Body of pancreas (tissue), 4 donors: ENCODE measurements around the gene MAPK10. TPM values are rescaled to one million over a fixed set of nuclear protein-coding genes. Genes with fewer than 3 reads are reported as not detected.

Experiments used
- ATAC-seq: fragments of 150-250 bp; one replicate; pipeline ENCODE4 v1.9.1; 2016
- DNase-seq, 4 donors: peaks; one replicate each; pipeline ENCODE4 v3.0.0-alpha.2; 2019
- H3K27ac ChIP-seq, 4 donors: fragments of 200-600 bp; sonication (generic); 1 replicate in 3 of 4; 2 replicates in 1 of 4; pipeline versions ENCODE4 v1.5.1 to v1.6.1; 2016 to 2019; ENCODE audit warnings: mild to moderate bottlenecking in 1 of 4, mixed read lengths in 1 of 4, moderate library complexity in 1 of 4
- H3K27me3 ChIP-seq, 2 donors: fragments of 200-600 bp; sonication (generic); one replicate each; pipeline ENCODE4 v1.6.0; 2016; ENCODE audit warnings: mild to moderate bottlenecking in 1 of 2
- H3K36me3 ChIP-seq, 2 donors: fragments of 200-600 bp; sonication (generic); replicated peaks in 1 of 2; 2 replicates each; pipeline ENCODE4 v1.5.1; 2016; ENCODE audit warnings: low read depth in 2 of 2; ENCODE audit not compliant: insufficient read depth in 1 of 2
- H3K4me1 ChIP-seq: fragments of 200-600 bp; sonication (generic); one replicate; pipeline ENCODE4 v1.6.0; 2016
- H3K4me3 ChIP-seq, 2 donors: fragments of 200-600 bp; sonication (generic); 1 replicate in 1 of 2; 2 replicates in 1 of 2; pipeline ENCODE4 v1.5.1; 2016 to 2019
- H3K9me3 ChIP-seq, 3 donors: fragments of 200-600 bp; sonication (generic); 1 replicate in 2 of 3; 2 replicates in 1 of 3; pipeline ENCODE4 v1.5.1; 2016
- POLR2A ChIP-seq, 3 donors: fragments of 450-650 bp; IDR thresholded peaks; one replicate each; pipeline ENCODE4 v1.6.1; 2016; ENCODE audit warnings: antibody characterized with exemption in 3 of 3, mild to moderate bottlenecking in 2 of 3
- WGBS, 2 donors: methylation state at CpG; one replicate each; pipeline ENCODE4 v1.1.5; 2017; 5-methylcytosine and 5-hydroxymethylcytosine counted together
- intact Hi-C: fragments of 100-400 bp; cut with DNase I; formaldehyde crosslinking; loops from one replicate; pipeline ENCODE4 v1.15.1; 2023
- total RNA-seq, 2 donors: library from RNA; depleted of rRNA; stranded (reverse); fragments of >200 nt; gene quantifications; one replicate each; pipeline ENCODE4 v1.1.0, GENCODE V29; 2016
- TF ChIP-seq, protein P1 (sequence below), 7 experiments: fragments of 450-650 bp in 4 of 7; fragments of 200-600 bp in 3 of 7; sonication (generic) in 3 of 7; IDR thresholded peaks; one replicate each; pipeline ENCODE4 v1.5.1; 2016 to 2019; ENCODE audit warnings: antibody characterized with exemption in 7 of 7

The MAPK10 gene
- total RNA-seq, 2 donors from 2014 or later, result 9.9 to 24.1 TPM

- DNase-seq, result no peak
- ATAC-seq, result no peak
- Histone ChIP-seq H3K27me3 (no peaks in the 10 kb centered on the region), H3K27ac (no peak overlapping the region), H3K4me1 (no peaks in the 10 kb centered on the region), H3K9me3 (no peaks in the 10 kb centered on the region), H3K36me3 (no peaks in the 10 kb centered on the region), H3K4me3 (no peak overlapping the region)
- WGBS, 2 donors, result 43 to 58% methylated on average over 1 of the region's 1 CpG
- intact Hi-C loops, result no loop called here
- TF ChIP-seq POLR2A (IDR thresholded peaks at IDR 0.05), result no peak
- TF ChIP-seq, protein P1, sequence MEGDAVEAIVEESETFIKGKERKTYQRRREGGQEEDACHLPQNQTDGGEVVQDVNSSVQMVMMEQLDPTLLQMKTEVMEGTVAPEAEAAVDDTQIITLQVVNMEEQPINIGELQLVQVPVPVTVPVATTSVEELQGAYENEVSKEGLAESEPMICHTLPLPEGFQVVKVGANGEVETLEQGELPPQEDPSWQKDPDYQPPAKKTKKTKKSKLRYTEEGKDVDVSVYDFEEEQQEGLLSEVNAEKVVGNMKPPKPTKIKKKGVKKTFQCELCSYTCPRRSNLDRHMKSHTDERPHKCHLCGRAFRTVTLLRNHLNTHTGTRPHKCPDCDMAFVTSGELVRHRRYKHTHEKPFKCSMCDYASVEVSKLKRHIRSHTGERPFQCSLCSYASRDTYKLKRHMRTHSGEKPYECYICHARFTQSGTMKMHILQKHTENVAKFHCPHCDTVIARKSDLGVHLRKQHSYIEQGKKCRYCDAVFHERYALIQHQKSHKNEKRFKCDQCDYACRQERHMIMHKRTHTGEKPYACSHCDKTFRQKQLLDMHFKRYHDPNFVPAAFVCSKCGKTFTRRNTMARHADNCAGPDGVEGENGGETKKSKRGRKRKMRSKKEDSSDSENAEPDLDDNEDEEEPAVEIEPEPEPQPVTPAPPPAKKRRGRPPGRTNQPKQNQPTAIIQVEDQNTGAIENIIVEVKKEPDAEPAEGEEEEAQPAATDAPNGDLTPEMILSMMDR (IDR thresholded peaks at IDR 0.05), result no peak
Observed at GRCh38 chr4:86366920-86367319, 7.1 kb upstream of the MAPK10 start.

- Histone ChIP-seq H3K4me1 (no peaks in the 10 kb centered on the region), H3K27me3 (no peaks in the 10 kb centered on the region), H3K36me3 (no peaks in the 10 kb centered on the region), H3K27ac (no peak overlapping the region), H3K4me3 (no peak overlapping the region), H3K9me3 (no peaks in the 10 kb centered on the region)
- intact Hi-C loops, result no loop called here
- TF ChIP-seq, protein P1 (IDR thresholded peaks at IDR 0.05), result no peak
- no peak for TF ChIP-seq POLR2A (IDR thresholded peaks at IDR 0.05)
- ATAC-seq (no peak), DNase-seq (no peak)
Observed at GRCh38 chr4:86362510-86362909, 2.7 kb upstream of the MAPK10 start.

- no peak for ATAC-seq
- no peak overlapping the region for H3K27ac ChIP-seq
- WGBS, 2 donors, result 64 to 68% methylated on average over 3 of the region's 3 CpGs
- intact Hi-C loops, result no loop called here
- no peaks in the 10 kb centered on the region for H3K4me1 ChIP-seq
- H3K4me3 ChIP-seq, result no peak overlapping the region
- no peaks in the 10 kb centered on the region for H3K27me3 ChIP-seq
- no peaks in the 10 kb centered on the region for H3K9me3 ChIP-seq
- peak in 1 of 4 donors; percentile 6 for DNase-seq
- H3K36me3 ChIP-seq, result no peaks in the 10 kb centered on the region
- TF ChIP-seq, protein P1 (IDR thresholded peaks at IDR 0.05), result no peak
- no peak for TF ChIP-seq POLR2A (IDR thresholded peaks at IDR 0.05)
Observed at GRCh38 chr4:86358257-86358656, 1.6 kb downstream of the MAPK10 start.

DNA sequence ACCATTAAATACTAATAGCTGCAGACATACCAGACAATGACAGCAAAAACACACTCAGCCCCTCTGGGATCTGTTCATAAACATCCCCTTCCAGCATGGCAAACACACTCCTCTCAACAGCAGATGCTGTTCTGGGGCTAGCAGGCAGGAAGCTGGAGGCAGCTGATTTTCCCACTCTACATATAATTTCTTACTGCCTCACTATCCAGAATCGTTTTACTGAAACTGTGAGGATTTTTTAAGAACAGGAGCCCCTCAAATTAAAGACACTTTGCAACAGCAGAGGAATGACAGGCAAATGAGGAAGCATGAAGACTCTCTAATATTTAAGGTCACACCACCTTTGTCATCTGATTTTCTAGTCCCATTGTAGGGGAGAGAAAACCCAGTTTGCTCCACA, 2.2 kb downstream of the MAPK10 start:
- TF ChIP-seq POLR2A (IDR thresholded peaks at IDR 0.05), result no peak
- TF ChIP-seq, protein P1 (IDR thresholded peaks at IDR 0.05), result no peak
- H3K36me3 ChIP-seq, result no peaks in the 10 kb centered on the region
- no peak overlapping the region for H3K27ac ChIP-seq
- DNase-seq (no peak), ATAC-seq (no peak)
- H3K9me3 ChIP-seq, result no peaks in the 10 kb centered on the region
- H3K27me3 ChIP-seq, result no peaks in the 10 kb centered on the region
- H3K4me3 ChIP-seq, result no peak overlapping the region
- intact Hi-C loops, result no loop called here
- 27 to 38% methylated on average over 1 of the region's 1 CpG for WGBS, 2 donors
- H3K4me1 ChIP-seq, result no peaks in the 10 kb centered on the region

GRCh38 chr4:86356425-86357210, 3.2 kb downstream of the MAPK10 start:
- Histone ChIP-seq H3K36me3 (no peaks in the 10 kb centered on the region), H3K4me3 (no peak overlapping the region), H3K27ac (no peak overlapping the region), H3K27me3 (no peaks in the 10 kb centered on the region), H3K4me1 (no peaks in the 10 kb centered on the region), H3K9me3 (no peaks in the 10 kb centered on the region)
- no peak for DNase-seq
- intact Hi-C loops, result no loop called here
- WGBS, 2 donors, result 77 to 80% methylated on average over 4 of the region's 4 CpGs
- no peak for ATAC-seq
- TF ChIP-seq, protein P1 (IDR thresholded peaks at IDR 0.05), result no peak
